HG02840 (cell line): ENCODE measurements around the gene EDARADD.
"Not testable (repeated sequence)": the region's sequence is repeated elsewhere in the genome, so short reads cannot be mapped to it uniquely, and the experiment has no call there.

Experiments used
- ATAC-seq: cut with Tn5 transposase; IDR thresholded peaks from one replicate; pipeline ENCODE4 v1.9.1; 2021; ENCODE audit warnings: mild to moderate bottlenecking, moderate library complexity, moderate number of reproducible peaks; ENCODE audit not compliant: unreplicated experiment, low FRiP score

EDARADD gene

DNA sequence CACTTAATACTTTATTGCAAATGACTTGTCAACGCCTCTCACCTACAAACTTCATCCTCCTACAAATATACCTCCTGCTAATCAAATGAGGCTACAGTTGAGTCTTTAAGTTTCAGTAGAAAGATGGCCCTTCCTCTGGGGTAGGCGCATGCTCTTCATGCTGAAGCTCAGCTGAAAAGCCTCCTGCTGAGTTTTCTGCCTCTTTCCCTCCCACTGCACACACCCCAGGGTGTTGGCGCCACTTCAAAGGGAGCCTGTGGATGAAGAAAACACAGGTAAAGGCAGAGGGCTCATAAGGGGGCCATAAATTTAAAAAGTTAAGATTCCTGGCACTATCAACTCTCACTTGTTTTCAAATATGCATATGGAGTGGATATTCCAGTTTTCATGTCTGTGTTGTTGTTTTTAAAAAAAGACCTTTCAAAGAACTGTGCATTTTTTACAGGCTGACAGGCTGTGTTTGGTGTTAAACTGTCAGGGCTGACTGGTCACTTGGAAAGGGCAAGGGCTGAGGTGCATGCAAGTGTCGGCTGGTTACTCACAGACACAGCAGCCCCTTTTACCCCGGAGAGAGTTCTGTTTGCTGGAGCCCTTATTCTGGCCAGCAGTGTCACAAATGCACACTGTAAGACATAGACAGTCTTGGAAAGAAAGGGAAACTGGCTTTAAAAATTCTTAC lies 86.8 kb downstream of the EDARADD start:
- ATAC-seq = no peak

DNA sequence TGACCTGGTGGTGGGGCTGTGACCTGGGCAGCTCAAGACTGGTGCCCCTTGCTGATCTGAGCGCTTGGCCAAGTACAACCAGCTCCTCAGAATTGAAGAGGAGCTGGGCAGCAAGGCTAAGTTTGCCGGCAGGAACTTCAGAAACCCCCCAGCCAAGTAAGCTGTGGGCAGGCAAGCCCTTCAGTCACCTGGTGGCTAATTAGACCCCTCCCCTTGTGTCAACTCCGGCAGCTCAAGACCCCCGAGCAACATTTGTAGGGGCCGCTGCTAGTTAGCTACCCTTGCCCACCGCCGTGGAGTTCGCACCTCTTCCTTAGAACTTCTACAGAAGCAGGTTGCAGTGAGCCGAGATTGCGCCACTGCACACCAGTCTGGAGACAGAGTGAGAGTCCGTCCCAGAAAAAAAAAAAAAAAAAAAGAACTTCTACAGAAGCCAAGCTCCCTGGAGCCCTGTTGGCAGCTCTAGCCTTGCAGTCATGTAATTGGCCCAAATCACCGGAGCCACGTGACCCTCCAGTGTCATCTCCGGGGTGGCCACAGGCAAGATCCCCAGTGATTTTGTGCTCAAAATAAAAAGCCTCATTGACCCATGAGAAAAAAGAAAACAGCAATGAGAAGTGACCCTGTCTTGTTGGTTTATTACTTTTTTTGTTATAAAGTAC lies 90.4 kb downstream of the EDARADD start:
- no peak for ATAC-seq

GRCh38 chr1:236486356-236487002 lies 92.4 kb downstream of the EDARADD start:
- ATAC-seq = no peak

DNA sequence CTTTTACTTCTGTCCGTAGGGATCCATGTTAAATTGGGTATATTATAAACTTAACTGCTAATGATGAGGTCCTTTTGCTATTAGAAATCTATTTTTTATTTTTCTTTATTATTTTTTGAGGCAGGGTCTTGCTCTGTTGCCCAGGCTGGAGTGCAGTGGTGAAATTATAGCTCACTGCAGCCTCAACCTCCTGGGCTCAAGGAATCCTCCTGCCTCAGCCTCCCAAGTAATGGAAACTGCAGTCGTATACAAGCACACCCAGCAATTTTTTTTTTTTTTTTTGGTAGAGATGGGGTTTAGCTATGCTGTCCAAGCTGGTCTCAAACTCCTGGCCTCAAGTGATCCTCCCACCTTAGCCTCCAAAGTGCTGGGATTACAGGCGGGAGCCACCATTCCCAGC lies 95.1 kb downstream of the EDARADD start:
- not testable (repeated sequence) for ATAC-seq

DNA sequence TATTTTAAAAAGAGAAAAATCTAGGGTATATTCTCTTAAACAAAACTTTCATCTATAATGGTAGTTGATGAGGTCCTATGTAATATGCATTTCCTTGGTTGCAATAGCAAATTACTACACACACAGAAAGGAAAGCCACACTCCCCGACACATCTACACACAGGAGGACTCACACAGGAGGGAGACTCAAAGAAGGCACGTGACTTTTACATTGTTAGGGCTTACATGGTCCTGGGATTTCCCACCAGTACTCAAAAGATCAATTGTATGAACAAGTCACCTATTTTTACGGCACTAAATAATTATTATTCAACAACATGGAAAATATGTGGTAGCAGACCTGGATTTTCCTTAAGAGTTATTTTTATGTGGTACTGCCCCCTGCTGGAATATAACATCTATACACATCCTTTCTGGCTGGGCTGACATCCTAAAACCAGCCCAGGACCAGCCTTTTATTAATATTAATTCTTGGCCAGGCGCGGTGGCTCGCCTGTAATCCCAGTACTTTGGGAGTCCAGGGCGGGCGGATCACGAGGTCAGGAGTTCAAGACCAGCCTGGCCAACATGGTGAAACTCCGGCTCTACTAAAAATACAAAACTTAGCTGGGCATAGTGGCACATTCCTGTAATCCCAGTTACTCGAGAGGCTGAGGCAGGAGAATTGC lies 95.8 kb downstream of the EDARADD start:
- ATAC-seq = no peak

- no peak for ATAC-seq
Observed at GRCh38 chr1:236491469-236492136, 97.5 kb downstream of the EDARADD start.

GRCh38 chr1:236492378-236492777 lies 98.3 kb downstream of the EDARADD start:
- ATAC-seq = no peak

GRCh38 chr1:236494082-236494481 lies 100.0 kb downstream of the EDARADD start:
- ATAC-seq = no peak

DNA sequence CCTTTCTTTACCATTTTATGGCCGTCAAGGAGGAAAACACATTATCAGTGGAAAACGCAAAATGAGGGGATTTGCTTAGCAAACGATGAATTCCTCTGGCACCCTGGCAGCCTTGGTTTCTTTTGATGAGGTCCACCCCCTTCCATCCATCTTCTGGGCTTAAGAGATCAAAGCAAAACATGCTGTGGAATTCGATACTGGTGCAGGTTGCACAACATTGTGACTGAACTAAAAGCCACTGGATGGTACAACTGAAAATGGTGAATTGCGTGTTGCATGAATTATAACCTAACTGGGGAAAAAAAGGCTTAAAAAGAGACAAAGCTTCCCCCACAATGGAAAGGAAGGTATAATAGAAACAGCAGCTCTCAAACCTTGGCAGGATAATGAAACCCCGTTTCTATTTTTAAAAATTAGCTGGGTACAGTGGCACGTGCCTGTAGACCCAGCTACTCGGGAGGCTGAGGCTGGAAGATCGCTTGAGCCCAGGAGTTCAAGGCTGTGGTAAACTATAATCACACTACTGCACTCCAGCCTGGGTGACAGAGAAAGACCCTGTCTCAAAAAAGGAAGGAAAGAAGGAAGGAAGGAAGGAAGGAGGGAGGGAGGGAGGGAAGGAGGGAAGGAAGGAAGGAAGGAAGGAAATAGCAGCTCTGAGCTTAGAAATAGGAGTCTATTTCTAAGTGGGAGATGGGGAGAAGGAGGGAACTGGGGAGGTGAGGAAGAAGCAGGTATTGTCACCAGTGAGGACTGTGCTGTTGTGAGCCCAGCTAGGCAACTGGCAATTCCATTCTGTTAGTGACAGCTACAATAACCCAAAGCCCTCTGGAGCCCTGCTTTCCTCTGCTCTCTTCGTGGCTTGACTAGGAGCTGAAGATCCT lies 100.7 kb downstream of the EDARADD start:
- no peak for ATAC-seq

DNA sequence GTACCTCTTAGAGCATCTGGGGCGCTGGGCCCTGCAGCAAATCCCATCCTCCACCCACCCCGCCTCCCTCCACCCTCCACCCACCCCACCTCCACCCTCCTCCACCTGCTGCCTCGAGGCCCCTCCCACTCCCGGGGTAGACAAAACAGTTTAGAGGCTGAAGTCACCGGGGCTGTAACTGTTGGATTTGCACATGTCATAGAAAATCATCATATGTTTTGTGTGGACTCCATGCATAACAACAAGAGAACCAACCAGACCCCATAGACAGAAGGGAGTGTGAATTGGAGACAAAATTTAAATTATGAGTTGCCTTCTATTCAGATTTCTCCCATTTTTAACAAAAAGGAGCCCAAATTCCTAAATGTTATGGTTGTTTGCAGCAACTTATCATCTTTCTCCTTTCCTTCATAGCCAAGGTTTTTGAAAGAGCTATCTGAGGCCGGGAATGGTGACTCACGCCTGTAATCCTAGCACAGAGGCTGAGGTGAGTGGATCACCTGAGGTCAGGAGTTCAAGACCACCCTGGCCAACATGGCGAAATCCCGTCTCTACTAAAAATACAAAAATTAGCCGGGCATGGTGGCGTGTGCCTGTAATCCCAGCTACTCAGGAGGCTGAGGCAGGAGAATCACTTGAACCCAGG lies 101.5 kb downstream of the EDARADD start:
- ATAC-seq = no peak

DNA sequence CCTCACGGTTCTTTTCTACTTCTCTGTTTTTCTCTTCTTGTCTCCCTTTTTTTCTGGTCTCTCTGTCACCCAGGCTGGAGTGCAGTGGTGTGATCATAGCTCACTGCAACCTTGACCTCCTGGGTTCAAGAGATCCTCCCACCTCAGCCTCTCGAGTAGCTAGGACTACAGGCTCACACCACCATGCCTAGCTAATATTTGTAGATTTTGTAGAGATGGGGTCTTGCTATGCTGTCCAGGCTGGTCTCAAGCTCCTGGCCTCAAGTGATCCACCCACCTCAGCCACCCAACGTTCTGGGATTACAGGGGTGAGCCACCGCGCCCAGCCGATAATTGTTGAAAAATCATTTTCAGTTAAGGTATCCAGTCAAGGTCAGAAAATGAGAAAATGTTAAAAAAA lies 103.8 kb downstream of the EDARADD start:
- no peak for ATAC-seq

- no peak for ATAC-seq
Observed at GRCh38 chr1:236501093-236501492, 107.0 kb downstream of the EDARADD start.

DNA sequence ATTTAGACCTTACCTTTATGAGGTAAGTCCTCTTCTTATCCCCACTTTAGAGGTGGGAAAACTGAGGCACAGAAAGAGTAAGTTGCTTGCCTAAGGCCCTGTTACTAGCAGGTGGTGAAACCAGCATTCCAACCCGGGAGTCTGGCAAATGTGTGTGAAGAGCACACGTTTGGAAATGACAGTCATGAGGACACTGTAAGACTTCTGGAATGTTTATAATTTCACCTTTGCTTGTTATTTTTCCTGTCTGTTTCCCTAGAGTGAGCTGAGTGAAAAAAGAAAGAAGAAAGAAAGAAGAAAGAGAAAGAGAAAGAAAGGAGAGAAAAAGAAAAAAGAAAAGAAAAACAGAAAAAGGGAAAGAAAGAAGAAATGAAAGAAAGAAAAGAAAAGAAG lies 108.5 kb downstream of the EDARADD start:
- ATAC-seq = no peak

GRCh38 chr1:236502972-236503639 lies 109.0 kb downstream of the EDARADD start:
- ATAC-seq = no peak

DNA sequence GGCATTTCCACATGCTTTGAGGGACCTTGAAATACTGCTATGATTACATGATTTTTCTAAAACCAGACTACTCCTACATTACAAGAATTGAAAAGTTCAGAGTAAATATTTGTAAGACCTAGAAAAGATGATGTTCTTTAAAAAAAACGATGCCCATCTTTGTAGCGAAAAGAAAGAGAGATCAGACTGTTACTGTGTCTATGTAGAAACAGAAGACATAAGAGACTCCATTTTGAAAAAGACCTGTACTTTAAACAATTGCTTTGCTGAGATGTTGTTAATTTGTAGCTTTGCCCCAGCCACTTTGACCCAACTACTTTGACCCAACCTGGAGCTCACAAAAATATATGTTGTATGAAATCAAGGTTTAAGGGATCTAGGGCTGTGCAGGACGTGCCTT lies 110.3 kb downstream of the EDARADD start:
- not testable (repeated sequence) for ATAC-seq

GRCh38 chr1:236507022-236507700 lies 113.1 kb downstream of the EDARADD start:
- ATAC-seq = no peak

GRCh38 chr1:236508593-236509027 lies 114.5 kb downstream of the EDARADD start:
- no peak for ATAC-seq

- ATAC-seq = no peak
Observed at GRCh38 chr1:236509203-236509602, 115.1 kb downstream of the EDARADD start.
